BE2C (cell line): ENCODE results near the gene INAFM2.
A peak's percentile ranks its signal among the peaks of the same experiment; 100 is the strongest.

ENCODE experiments used
- DNase-seq: peaks from one replicate; pipeline ENCODE4 v3.0.0-alpha.2; 2020
- H3K27me3 ChIP-seq: fragments of 250-450 bp; sonication (Bioruptor Pico); 2 replicates; pipeline ENCODE4 v1.5.1; 2020; ENCODE audit warnings: mild to moderate bottlenecking
- H3K36me3 ChIP-seq: fragments of 250-450 bp; sonication (Bioruptor Pico); 2 replicates; pipeline ENCODE4 v1.5.1; 2020; ENCODE audit warnings: mild to moderate bottlenecking
- H3K4me1 ChIP-seq: fragments of 250-450 bp; sonication (Bioruptor Pico); 2 replicates; pipeline ENCODE4 v1.5.1; 2020
- H3K4me3 ChIP-seq: 2 replicates; pipeline ENCODE4 v1.5.1; 2011; ENCODE audit warnings: low read depth, low read length
- H3K9me3 ChIP-seq: fragments of 250-450 bp; sonication (Bioruptor Pico); 2 replicates; pipeline ENCODE4 v1.5.1; 2020
- TF ChIP-seq, protein P1 (sequence below): IDR thresholded peaks from 2 replicates; pipeline ENCODE4 v1.5.1; 2012; ENCODE audit warnings: mild to moderate bottlenecking, low read depth, low read length

The INAFM2 gene

GRCh38 chr15:40358471-40359353 lies 35.2 kb downstream of the INAFM2 start:
- Histone ChIP-seq H3K27me3 (no peaks in the 10 kb centered on the region), H3K36me3 (no peaks in the 10 kb centered on the region), H3K9me3 (no peaks in the 10 kb centered on the region), H3K4me3 (peak overlapping the region; percentile 70), H3K4me1 (peaks cover 11% of the 10 kb centered on the region)
- TF ChIP-seq, protein P1, sequence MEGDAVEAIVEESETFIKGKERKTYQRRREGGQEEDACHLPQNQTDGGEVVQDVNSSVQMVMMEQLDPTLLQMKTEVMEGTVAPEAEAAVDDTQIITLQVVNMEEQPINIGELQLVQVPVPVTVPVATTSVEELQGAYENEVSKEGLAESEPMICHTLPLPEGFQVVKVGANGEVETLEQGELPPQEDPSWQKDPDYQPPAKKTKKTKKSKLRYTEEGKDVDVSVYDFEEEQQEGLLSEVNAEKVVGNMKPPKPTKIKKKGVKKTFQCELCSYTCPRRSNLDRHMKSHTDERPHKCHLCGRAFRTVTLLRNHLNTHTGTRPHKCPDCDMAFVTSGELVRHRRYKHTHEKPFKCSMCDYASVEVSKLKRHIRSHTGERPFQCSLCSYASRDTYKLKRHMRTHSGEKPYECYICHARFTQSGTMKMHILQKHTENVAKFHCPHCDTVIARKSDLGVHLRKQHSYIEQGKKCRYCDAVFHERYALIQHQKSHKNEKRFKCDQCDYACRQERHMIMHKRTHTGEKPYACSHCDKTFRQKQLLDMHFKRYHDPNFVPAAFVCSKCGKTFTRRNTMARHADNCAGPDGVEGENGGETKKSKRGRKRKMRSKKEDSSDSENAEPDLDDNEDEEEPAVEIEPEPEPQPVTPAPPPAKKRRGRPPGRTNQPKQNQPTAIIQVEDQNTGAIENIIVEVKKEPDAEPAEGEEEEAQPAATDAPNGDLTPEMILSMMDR = peak; percentile 20; the same call in 1 of the 2 replicates
- peak; percentile 51 for DNase-seq

GRCh38 chr15:40360015-40360414 lies 36.5 kb downstream of the INAFM2 start:
- Histone ChIP-seq H3K4me3 (no peak overlapping the region), H3K4me1 (no peaks in the 10 kb centered on the region), H3K9me3 (no peaks in the 10 kb centered on the region), H3K36me3 (no peaks in the 10 kb centered on the region), H3K27me3 (no peaks in the 10 kb centered on the region)
- no peak for DNase-seq
- TF ChIP-seq, protein P1 = no peak

- H3K27me3 ChIP-seq = no peaks in the 10 kb centered on the region
- H3K9me3 ChIP-seq = no peaks in the 10 kb centered on the region
- H3K4me1 ChIP-seq = peaks cover 1% of the 10 kb centered on the region
- no peak for DNase-seq
- H3K36me3 ChIP-seq = no peaks in the 10 kb centered on the region
- H3K4me3 ChIP-seq = no peak overlapping the region
- TF ChIP-seq, protein P1 = no peak
These were observed 38.1 kb downstream of the INAFM2 start for GRCh38 chr15:40361640-40362039.

DNA sequence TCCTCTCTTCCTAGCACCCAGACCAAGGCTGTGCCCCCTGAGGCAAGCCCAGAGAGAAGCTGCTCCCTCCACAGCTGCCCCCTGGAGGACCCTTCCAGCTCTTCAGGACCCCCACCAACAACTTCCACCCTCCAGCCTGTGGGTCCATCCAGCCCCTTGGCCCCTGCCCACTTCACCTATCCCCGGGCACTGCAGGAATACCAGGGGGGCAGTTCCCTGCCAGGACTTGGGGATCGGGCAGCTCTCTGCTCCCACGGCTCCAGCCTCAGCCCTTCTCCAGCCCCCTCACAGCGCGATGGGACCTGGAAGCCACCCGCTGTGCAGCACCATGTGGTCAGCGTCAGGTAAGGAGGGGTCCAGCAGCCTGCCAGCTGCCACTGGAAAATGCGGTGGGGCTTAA lies 40.1 kb downstream of the INAFM2 start:
- TF ChIP-seq, protein P1 = no peak
- no peak for DNase-seq
- no peaks in the 10 kb centered on the region for H3K27me3 ChIP-seq
- H3K9me3 ChIP-seq = no peaks in the 10 kb centered on the region; the same call in 1 of the 2 replicates
- no peak overlapping the region for H3K4me3 ChIP-seq
- H3K4me1 ChIP-seq = peaks cover 11% of the 10 kb centered on the region
- H3K36me3 ChIP-seq = no peaks in the 10 kb centered on the region

DNA sequence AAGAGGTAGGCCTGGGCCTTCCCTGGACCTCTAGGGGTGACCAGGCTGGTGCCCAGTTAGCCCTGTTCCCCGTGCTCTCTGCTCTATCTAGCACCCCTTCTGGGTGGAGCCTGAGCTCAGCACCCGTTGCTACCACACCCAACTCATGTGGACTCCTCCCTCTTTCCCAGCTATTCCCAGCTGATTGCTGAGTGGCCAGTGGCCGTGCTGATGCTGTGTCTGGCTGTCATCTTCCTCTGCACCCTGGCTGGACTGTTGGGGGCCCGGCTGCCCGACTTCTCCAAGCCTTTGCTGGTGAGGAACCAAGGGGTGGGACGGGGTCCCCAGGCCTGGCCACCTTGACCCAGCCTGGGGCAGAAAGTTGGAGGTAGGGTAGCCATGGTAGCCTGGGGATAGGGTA lies 40.8 kb downstream of the INAFM2 start:
- Histone ChIP-seq H3K9me3 (no peaks in the 10 kb centered on the region; the same call in 1 of the 2 replicates), H3K27me3 (no peaks in the 10 kb centered on the region), H3K4me1 (peaks cover 11% of the 10 kb centered on the region), H3K36me3 (no peaks in the 10 kb centered on the region), H3K4me3 (no peak overlapping the region)
- no peak for DNase-seq
- TF ChIP-seq, protein P1 = no peak

GRCh38 chr15:40365016-40365415 lies 41.5 kb downstream of the INAFM2 start:
- H3K27me3 ChIP-seq = no peaks in the 10 kb centered on the region
- TF ChIP-seq, protein P1 = no peak
- H3K9me3 ChIP-seq = no peaks in the 10 kb centered on the region; the same call in 1 of the 2 replicates
- H3K4me1 ChIP-seq = peaks cover 11% of the 10 kb centered on the region
- H3K4me3 ChIP-seq = no peak overlapping the region
- no peaks in the 10 kb centered on the region for H3K36me3 ChIP-seq
- DNase-seq = no peak
